GM19467 (cell line): ENCODE results near the gene CFAP97D1.

Experiments
- ATAC-seq: cut with Tn5 transposase; IDR thresholded peaks from one replicate; pipeline ENCODE4 v1.9.1; 2021; ENCODE audit warnings: mild to moderate bottlenecking, moderate library complexity; ENCODE audit not compliant: unreplicated experiment

The CFAP97D1 gene

GRCh38 chr17:43823350-43824084 is 43.3 kb downstream of the CFAP97D1 start:
- no peak for ATAC-seq

GRCh38 chr17:43825567-43825966 is 45.3 kb downstream of the CFAP97D1 start:
- no peak for ATAC-seq

DNA sequence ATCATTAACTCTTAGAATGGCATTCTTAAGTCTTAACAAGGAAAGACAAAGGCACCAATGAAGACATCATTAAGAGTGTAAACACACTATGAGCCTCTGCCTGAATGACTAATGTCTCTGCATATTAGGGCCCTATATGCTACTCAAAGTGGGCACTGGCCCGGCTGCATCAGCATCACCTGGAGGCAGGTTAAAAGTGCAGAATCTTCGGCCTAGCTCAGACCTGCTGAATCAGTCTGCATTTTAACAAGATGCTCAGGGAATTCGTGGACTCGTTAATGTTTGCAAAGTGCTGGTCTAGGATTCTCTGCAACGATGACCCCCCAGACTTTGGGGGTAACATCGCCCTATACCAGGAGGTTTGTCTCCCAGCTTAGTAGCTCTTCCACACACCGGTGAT is 46.0 kb downstream of the CFAP97D1 start:
- no peak for ATAC-seq

GRCh38 chr17:43827596-43827995 is 47.4 kb downstream of the CFAP97D1 start:
- no peak for ATAC-seq

DNA sequence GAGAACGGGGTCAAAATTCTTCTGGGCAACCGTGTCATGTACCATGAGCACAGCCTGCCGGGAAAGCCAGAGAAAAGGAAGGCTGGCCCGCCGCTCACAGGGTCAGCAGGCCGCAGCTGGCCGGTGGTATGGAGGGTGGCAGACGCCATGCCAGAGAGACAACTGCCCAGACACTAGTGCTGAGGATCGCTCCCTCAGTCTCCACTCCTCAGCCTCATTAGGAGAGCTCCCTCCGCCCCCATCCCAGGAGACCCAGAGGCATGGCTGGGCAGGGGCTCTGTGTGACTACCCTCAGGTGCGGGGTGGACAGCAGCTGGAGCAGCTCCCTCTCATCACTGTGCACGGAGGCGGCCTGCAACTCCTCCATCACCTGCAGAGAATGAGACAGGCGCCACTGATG is 49.5 kb downstream of the CFAP97D1 start:
- no peak for ATAC-seq

DNA sequence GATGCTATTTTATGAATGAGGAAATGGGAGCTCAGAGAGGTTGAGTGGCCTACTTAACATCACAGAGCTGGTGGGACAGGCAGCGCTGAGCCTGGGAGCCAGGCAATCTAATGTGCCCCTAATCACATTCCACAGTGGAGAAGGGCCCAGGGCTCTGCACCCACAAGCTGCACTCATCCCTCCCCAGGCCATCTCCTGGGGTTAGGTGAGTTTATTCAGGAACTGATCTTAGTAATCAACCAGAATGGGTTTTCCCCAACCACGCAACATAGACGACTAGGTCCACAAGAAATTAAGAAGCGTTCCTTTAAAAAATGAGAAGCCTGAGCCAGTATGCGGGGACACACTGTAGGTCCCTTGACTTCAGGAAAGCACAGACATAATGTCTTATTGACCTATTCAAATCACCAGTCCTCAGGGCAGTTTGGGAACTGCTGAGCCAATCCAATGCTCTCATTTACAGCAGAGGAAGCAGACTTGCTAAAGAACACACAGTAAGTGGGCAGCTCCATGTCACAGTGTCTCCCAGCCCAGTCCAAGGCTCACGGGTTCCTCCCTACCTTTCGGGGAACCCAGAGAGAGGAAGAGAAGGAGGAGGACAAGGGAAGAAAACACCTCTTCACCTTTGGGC is 50.4 kb downstream of the CFAP97D1 start:
- no peak for ATAC-seq

DNA sequence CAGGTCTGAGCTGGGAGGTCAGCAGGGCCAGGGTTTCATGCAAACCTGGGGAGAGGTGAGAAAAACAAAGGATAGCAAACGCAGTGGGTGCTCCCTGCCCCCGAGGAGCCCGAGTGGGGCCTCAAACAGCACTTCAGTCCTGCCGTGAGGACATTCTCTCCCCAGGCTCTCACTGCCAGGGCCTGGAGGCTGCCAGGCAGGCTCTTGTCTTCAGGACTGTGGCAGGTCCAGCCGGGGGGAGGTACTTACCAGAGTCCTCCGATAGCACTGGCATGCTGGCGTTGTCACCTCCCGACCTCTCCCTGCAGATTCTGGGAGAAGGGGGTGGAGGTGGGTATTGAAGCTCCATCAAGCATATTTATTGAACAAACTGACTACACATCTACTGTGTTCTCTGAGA is 51.4 kb downstream of the CFAP97D1 start:
- ATAC-seq: no peak

DNA sequence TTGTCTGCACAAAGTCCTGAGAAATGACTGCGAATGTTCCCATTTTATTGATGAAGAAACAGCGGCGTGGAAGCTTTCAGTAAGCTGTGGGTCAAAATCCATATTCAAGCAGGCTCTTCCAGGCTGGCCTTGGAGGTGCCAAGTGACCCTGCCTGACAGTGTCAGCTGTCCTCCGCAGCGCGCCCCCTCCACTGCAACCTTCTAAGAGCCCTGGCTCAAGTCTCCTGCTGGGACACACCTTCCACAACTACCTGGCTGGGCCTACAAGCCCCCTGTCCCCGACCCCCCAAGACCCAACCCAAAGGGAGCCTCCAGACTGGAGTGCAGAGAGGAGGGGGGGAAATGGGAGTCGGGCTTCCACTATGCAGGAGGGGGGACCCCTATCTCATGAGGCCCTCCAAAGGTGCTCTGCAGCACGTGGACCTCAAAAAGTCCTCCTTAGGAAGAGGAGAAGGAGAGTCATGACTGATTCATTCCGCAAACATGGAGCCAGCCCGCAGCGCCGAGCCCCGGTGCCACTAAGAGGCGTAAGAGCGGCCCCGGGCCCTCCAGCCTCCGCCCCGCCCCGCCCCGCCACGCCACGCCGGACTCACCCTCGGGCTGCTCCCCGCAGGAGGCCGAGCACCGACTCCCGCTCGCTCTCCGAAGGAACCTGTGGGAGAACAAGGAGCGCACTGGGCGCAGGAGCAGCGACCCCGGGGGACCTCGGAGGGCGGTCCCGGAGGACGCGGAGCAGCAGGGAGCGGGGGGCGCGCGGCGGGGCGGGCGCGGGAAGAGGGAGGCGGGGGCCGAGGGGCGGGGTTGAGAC is 52.1 kb downstream of the CFAP97D1 start:
- ATAC-seq: no peak

- no peak for ATAC-seq
Observed at GRCh38 chr17:43832976-43833829, 53.0 kb downstream of the CFAP97D1 start, which contains the start of gene MPP3. Gene MPP3 (minus strand): TSS chr17:43833146. CDS start chr17:43831906, 1,240 bp downstream.

DNA sequence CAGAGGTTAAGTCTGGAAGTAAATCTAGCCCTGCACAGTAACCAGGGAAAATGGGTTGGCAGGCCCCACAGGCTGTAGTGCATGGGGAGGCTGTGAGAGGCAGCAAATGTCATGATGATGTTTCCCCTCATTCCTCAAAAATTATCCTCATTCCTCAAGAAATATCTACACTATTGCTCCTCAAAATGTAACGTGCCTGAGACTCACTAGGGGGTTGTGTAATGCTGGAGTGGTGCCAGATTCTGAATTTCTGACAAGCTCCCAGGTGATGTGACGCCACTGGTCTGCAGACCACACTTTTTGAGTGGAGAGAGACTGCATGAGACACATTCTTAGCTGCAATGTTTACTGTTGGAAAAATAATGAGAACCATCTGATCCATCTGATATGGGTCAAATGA is 53.9 kb downstream of the CFAP97D1 start:
- ATAC-seq: no peak
